GM19238 (cell line): Measurements from ENCODE around the gene DAND5.
"Not testable (repeated sequence)": the region's sequence is repeated elsewhere in the genome, so short reads cannot be mapped to it uniquely, and the experiment has no call there.

Experiments used
- DNase-seq: peaks from one replicate; pipeline ENCODE4 v3.0.0; 2011; ENCODE audit warnings: low spot score; ENCODE audit not compliant: insufficient read length

The DAND5 gene

DNA sequence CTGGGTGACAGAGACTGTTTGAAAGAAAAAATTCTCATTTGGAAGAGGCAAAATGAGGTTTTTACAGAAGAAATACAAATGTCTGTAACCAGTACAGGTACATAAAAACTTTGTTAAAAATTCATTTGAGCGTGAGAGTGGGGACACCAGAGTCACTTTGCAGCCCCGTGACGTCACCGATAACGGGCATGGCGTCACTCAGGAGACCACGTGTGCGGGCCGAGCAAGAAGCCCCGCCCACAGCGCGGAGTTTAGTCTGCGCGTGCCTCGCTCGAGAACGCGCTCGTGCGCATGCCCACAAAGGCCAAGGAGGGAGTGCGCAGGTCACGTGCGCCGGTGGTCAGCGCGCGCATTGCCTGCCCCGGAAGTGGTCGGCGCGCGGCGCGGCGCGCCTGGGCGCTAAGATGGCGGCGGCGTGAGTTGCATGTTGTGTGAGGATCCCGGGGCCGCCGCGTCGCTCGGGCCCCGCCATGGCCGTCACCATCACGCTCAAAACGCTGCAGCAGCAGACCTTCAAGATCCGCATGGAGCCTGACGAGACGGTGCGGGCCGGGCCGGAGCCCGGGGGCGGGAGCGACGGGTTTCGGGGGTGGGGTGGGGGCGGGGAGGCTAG is 23.8 kb upstream of the DAND5 start, which contains the start of gene RAD23A:
TSS of gene RAD23A (plus strand) at position 384 of the 613 bp plus-strand sequence. CDS start at position 471, 87 bp downstream.
- peak; percentile 92 for DNase-seq

- no peak for DNase-seq
These were observed 23.2 kb upstream of the DAND5 start for GRCh38 chr19:12946092-12946721.

- no peak for DNase-seq
These were observed 22.5 kb upstream of the DAND5 start for GRCh38 chr19:12946731-12947496.

DNA sequence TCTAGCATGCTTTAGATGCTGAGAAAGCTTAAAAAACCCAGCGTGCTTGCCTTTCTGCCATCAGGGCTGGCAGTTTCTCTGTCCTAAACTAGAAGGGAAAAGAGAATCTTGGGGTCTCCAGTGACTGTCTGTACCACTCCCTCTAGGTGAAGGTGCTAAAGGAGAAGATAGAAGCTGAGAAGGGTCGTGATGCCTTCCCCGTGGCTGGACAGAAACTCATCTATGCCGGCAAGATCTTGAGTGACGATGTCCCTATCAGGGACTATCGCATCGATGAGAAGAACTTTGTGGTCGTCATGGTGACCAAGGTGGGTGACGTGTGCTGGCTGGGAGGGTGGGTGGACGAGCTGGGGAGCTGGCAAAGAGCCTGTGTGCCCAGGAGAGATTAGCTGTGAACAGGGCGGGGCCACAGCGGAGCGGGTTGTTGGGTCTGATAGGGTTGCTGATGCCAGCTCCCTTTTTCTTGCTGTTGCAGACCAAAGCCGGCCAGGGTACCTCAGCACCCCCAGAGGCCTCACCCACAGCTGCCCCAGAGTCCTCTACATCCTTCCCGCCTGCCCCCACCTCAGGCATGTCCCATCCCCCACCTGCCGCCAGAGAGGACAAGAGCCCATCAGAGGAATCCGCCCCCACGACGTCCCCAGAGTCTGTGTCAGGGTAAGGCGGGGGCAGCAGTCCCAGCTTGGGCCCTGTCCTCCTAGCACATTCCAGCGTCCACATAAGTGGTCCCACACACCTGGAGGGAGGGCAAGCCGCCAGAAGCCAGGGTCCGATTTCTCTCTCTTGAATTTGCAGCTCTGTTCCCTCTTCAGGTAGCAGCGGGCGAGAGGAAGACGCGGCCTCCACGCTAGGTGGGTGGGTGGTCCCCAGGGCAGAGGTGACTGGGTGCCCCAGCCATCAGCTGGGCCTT is 21.4 kb upstream of the DAND5 start:
- no peak for DNase-seq

DNA sequence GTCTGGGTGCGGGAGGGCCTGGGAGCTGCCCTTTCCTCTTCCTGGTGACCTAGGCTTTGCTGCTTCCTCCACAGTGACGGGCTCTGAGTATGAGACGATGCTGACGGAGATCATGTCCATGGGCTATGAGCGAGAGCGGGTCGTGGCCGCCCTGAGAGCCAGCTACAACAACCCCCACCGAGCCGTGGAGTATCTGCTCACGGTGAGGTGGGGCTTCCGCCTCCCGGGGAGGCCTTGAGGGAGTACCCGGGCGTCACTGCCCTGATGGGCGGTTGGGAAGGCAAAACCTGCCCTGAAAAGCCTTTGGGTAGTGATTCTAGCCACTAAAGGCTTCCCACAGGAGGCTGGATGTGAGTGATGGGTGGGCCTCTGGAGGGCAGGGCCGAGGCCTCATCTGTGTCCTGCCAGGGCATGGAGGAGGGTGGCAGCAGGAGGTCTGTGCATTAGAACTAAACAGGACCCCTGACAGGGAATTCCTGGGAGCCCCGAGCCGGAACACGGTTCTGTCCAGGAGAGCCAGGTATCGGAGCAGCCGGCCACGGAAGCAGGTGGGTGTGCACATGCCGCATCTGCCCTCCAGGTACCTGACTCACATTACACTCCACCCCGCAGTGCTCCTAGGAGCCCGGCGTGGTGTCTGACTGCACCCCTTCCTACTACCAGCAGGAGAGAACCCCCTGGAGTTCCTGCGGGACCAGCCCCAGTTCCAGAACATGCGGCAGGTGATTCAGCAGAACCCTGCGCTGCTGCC is 20.6 kb upstream of the DAND5 start:
- DNase-seq: no peak

DNA sequence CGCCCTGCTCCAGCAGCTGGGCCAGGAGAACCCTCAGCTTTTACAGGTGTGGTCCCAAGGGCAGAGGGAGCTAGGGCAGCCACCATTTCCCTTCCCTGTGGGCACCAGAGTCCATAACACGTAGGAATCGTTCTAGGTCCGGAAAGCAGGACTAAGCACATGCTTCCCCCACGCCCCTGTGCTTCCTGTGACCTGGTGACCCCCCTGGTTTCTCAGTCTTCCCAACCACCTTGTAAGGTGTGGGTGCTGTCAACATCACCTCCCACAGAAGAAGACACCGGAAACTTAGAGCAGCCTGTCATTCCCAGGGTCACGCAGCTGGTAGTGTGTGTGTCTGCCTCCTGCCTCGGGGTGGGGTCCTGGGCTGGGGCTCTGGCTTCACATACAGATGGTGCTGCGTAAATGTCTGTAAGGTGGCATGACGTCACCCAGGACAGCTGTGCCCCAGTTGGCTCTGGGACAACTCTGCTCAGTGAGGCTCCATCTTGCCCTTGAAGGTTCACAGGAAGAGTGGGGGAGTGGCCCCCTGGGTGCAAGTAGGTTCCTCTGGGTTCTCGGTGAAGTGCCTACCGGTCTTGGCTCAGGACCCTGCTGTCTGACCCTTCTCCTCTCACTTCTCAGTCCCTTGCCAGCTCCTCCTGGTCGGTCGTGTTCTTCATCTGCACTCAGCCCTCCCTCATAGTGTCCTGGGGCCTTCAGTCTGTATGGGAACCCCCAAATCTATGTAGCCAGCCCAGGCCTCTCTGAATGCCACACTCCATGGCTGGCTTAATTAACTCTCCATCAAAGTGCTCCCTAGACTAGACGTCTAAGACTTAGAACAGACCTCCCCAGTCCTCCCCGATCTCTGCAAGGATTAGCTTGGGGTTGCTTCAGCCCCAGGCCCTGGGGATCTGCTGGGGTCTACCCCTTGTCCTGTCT is 19.8 kb upstream of the DAND5 start:
- no peak for DNase-seq

DNA sequence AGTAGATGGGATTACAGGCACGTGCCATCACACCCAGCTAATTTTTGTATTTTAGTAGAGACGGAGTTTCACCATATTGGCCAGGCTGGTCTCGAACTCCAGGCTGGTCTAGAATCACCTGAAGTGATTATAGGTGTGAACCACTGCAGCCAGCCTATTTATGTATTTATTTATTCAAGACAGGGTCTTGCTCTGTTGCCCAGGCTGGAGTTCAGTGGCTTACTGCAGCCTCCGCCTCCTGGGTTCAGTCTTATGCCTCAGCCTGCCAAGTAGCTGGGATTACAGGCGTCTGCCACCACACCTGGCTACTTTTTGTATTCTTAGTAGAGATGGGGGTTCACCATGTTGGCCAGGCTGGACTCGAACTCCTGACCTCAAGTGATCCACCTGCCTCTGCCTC is 17.3 kb upstream of the DAND5 start:
- DNase-seq: not testable (repeated sequence)

DNA sequence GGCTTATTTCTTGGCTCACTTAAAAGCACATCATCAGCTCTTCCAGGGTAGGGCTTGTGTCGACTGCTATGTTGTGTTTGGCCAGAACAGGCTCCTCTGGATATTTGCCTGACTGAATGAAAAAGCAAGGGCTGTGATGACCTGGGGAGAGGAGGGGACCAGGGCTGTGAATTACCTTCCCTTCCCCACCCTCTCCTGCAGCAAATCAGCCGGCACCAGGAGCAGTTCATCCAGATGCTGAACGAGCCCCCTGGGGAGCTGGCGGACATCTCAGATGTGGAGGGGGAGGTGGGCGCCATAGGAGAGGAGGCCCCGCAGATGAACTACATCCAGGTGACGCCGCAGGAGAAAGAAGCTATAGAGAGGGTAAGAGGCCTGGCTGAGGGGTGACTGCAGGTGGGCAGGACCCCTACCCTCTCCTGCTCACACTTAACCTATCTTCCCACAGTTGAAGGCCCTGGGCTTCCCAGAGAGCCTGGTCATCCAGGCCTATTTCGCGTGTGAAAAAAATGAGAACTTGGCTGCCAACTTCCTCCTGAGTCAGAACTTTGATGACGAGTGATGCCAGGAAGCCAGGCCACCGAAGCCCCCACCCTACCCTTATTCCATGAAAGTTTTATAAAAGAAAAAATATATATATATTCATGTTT is 16.8 kb upstream of the DAND5 start:
- no peak for DNase-seq

GRCh38 chr19:12953138-12953798 is 16.1 kb upstream of the DAND5 start:
- DNase-seq: no peak

GRCh38 chr19:12953799-12954611 is 15.4 kb upstream of the DAND5 start:
- DNase-seq: no peak

DNA sequence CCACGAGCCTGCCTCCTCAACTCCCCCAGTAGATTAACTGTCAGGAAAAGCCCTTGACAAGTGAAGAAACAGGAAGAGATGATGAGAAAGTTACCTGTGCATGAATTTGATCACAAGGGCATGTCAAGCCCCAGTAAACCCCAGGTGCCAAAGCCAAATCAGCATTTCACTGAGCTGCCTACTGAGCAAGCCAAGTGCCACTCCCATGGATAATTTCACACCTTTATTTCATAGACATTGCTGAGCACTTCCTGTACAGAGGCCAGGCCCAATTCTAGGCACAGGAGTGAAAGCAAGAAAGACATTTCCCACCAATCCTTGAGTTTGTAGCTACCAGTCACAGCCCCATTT is 14.8 kb upstream of the DAND5 start:
- DNase-seq: no peak

- not testable (repeated sequence) for DNase-seq
These were observed 13.8 kb upstream of the DAND5 start for GRCh38 chr19:12955575-12955974.

DNA sequence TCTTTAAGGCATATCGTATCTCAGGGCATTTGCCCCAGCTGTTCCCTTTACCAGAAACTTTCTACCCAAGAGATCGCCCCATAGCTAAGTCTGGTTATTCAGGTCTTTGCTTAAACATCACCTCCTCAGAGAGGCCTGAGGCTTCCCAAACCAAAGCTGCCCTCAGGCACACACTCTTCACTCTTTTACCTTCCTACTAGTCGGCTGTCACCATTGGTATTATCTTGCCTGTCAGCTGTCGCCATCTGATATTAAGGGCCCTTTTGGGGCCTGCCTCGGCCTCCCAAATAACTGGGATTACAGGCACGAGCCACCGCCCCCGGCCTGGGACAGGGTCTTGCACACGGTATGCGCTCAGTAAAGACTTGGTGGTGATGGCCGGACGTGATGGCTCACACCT is 13.4 kb upstream of the DAND5 start:
- no peak for DNase-seq

DNA sequence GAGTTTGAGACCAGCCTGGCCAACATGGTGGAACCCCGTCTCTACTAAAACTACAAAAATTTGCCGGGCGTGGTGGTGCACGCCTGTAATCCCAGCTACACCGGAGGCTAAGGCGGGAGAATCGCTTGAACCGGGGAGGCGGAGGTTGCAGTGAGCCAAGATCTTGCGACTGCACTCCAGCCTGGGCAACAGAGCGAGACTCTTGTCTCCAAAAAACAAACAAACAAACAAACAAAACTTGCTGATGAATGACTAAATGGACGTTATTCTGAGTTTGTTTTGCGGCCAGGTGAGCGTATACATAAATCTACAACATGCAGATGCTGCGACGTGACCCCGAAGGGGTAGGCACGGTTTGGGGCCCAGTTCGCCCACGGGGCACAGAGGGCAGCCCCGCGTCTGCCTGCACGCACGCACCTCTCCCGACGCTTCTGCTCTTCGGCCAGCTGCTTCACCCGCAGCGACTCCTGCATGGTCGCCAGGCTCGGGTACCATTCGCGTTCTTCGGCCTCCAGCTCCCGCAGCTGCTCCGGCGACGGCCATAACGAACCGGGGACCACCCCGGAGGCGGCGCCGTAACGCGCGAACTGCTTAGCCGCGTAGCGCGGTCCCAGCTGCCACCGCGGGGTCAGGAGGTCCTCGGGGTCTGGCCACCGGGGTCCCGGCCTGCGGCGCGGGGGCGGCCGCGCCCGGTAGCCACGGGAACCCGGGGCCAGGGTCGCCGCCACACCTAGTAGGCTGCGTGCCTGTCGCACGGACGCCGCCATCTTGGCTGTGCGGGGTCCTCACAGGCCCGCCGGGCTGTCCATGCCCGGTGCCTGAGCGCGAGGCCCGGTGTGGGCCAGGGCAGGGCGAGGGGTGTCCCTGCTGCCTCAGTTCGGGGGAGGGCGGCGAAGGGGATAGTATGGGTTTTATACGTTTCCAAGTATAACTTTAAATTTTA is 12.7 kb upstream of the DAND5 start, which contains the start of gene GADD45GIP1:
TSS of gene GADD45GIP1 (minus strand) at position 778 of the 943 bp plus-strand sequence. CDS start at position 767, 11 bp downstream.
- peak; percentile 81 for DNase-seq

- not testable (repeated sequence) for DNase-seq
These were observed 11.9 kb upstream of the DAND5 start for GRCh38 chr19:12957389-12957952.

- no peak for DNase-seq
These were observed 9.9 kb upstream of the DAND5 start for GRCh38 chr19:12959481-12959880.
